SK-N-SH (cell line): ENCODE data around the gene STIP1.

Experiments
- ELF1 ChIP-seq: IDR thresholded peaks from 2 replicates; pipeline ENCODE4 v1.4.0; 2012
- GABPA ChIP-seq: IDR thresholded peaks from 2 replicates; pipeline ENCODE4 v1.4.0; 2012; ENCODE audit warnings: low read depth, mild to moderate bottlenecking

DNA sequence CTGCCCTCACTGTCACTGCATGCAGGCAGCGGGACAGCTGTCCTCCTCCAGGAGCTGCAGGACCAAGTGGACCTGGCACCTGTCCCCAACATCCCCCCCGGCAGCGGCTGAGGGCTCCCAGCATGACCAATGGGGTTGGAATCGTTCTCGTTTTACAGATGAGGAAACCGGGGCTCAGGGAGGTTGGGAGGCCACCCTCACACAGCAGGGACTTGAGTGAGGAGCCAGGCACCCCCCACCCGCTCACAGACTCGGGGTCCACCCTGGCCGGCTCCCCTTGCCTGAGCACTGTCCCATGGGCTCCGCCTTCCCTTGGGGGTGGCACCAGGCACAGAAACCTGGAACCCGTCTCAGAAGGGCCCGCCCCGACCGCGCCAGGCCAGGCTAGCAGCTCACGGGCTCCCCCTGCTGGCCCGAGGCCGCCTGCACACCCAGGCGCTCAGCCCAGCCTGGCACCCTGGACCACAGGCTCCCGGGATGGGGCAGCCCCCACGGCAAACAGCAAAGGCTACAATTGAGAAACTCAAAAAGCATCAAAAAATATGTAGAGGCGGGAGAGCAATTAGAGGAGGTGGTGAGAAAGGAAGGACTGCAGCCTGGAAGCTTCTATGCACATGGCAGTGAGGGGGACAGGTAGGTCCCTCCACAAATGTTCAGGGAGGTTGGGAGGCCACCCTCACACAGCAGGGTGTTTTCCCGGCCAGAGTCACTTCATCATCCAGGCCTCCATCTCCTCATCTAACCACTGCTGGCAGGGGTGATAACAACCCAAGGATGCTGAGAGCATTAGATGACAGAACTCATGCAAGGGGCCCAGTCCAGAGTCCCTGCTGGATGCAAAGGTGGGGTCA lies 32.9 kb upstream of the STIP1 start:
- TF ChIP-seq GABPA (no peak), ELF1 (no peak)
